ENCODE results near the gene ZFR. TPM values are rescaled to one million over a fixed set of nuclear protein-coding genes. Genes with fewer than 3 reads are reported as not detected.

ZFR gene
- total and polyA plus RNA-seq, 2 experiments from 2014 or later: 59.1 to 93.3 TPM

DNA sequence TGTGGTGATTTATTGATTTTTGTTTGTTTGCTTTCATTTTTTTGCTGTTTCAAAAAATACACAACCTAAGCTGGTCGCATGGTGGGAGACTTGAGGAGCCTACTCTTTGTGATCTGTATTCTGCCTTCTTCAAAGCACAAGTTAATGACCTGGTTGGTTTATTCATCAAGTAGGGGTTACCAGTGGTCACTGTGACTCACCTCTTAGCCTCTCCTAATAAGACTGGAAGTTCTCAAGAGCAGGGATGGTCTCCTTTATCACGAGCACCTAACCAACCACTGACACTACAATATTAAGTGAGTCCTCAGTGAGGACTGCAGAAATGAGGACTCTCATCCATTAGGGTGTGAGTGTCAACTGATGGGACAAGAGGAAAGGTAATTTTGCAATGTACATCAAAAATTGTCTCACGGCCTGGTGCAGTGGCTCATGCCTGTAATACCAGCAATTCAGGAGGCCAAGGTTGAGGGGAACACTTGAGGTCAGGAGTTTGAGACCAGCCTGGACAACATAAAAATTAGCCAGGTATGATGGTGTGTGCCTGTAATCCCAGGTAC lies 118.2 kb downstream of the ZFR start:
- no peaks in the 10 kb centered on the region for H3K36me3 ChIP-seq (replicated peaks; ENCODE audit: insufficient read depth, low read depth)
- no peaks in the 10 kb centered on the region for H3K9me2 ChIP-seq (replicated peaks; ENCODE audit: insufficient read depth)
- H2AFZ ChIP-seq: no peak overlapping the region
- no peaks in the 10 kb centered on the region for H4K20me1 ChIP-seq (ENCODE audit: insufficient read depth, poor library complexity, severe bottlenecking)
- DNase-seq (ENCODE audit: low spot score): no peak
- H3K79me2 ChIP-seq: no peaks in the 10 kb centered on the region
- H3K4me1 ChIP-seq (ENCODE audit: insufficient read depth): no peaks in the 10 kb centered on the region
- TF ChIP-seq, protein P1, sequence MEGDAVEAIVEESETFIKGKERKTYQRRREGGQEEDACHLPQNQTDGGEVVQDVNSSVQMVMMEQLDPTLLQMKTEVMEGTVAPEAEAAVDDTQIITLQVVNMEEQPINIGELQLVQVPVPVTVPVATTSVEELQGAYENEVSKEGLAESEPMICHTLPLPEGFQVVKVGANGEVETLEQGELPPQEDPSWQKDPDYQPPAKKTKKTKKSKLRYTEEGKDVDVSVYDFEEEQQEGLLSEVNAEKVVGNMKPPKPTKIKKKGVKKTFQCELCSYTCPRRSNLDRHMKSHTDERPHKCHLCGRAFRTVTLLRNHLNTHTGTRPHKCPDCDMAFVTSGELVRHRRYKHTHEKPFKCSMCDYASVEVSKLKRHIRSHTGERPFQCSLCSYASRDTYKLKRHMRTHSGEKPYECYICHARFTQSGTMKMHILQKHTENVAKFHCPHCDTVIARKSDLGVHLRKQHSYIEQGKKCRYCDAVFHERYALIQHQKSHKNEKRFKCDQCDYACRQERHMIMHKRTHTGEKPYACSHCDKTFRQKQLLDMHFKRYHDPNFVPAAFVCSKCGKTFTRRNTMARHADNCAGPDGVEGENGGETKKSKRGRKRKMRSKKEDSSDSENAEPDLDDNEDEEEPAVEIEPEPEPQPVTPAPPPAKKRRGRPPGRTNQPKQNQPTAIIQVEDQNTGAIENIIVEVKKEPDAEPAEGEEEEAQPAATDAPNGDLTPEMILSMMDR (IDR thresholded peaks at IDR 0.05; ENCODE audit: poor library complexity): no peak
- TF ChIP-seq EZH2 (IDR thresholded peaks at IDR 0.05; ENCODE audit: borderline replicate concordance): no peak
- TF ChIP-seq EZH2phosphoT487 (IDR thresholded peaks at IDR 0.05; ENCODE audit: low read depth, severe bottlenecking, unreplicated experiment): no peak
- H3K4me2 ChIP-seq: no peak overlapping the region
- no peaks in the 10 kb centered on the region for H3K9me3 ChIP-seq (ENCODE audit: low read depth)
- H3K27ac ChIP-seq: no peak overlapping the region
- 74% methylated on average over 3 of the region's 3 CpGs for WGBS (ENCODE audit: low lambda C conversion rate, missing lambda C conversion rate)
- no peak overlapping the region for H3K4me3 ChIP-seq
- no peaks in the 10 kb centered on the region for H3K27me3 ChIP-seq

DNA sequence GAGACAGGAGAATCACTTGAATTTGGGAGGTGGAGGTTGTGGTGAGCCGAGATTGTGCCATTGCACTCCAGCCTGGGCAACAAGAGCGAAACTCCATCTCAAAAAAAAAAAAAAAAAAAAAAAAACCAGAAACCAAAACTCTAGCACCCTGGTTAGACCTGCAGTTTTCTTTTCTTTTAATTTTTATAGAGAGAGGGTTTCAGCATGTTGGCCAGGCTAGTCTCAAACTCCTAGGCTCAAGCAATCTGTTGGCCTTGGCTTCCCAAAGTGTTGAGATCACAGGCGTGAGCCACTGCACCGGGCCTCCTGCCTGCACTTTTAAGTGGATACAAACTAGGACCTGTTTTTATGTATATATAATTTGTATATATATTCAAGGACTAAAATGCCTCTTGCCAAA lies 118.9 kb downstream of the ZFR start:
- H3K4me3 ChIP-seq: no peak overlapping the region
- WGBS (ENCODE audit: low lambda C conversion rate, missing lambda C conversion rate): 96% methylated on average over 4 of the region's 4 CpGs
- no peak overlapping the region for H3K27ac ChIP-seq
- no peaks in the 10 kb centered on the region for H3K4me1 ChIP-seq (ENCODE audit: insufficient read depth)
- no peak overlapping the region for H3K4me2 ChIP-seq
- DNase-seq (ENCODE audit: low spot score): no peak
- H3K9me2 ChIP-seq (replicated peaks; ENCODE audit: insufficient read depth): no peaks in the 10 kb centered on the region
- no peak for TF ChIP-seq EZH2 (IDR thresholded peaks at IDR 0.05; ENCODE audit: borderline replicate concordance)
- TF ChIP-seq, protein P1 (IDR thresholded peaks at IDR 0.05; ENCODE audit: poor library complexity): no peak
- no peak for TF ChIP-seq EZH2phosphoT487 (IDR thresholded peaks at IDR 0.05; ENCODE audit: low read depth, severe bottlenecking, unreplicated experiment)
- no peaks in the 10 kb centered on the region for H3K79me2 ChIP-seq
- no peaks in the 10 kb centered on the region for H4K20me1 ChIP-seq (ENCODE audit: insufficient read depth, poor library complexity, severe bottlenecking)
- H3K36me3 ChIP-seq (replicated peaks; ENCODE audit: insufficient read depth, low read depth): no peaks in the 10 kb centered on the region
- no peak overlapping the region for H2AFZ ChIP-seq
- H3K27me3 ChIP-seq: no peaks in the 10 kb centered on the region
- H3K9me3 ChIP-seq (ENCODE audit: low read depth): no peaks in the 10 kb centered on the region

DNA sequence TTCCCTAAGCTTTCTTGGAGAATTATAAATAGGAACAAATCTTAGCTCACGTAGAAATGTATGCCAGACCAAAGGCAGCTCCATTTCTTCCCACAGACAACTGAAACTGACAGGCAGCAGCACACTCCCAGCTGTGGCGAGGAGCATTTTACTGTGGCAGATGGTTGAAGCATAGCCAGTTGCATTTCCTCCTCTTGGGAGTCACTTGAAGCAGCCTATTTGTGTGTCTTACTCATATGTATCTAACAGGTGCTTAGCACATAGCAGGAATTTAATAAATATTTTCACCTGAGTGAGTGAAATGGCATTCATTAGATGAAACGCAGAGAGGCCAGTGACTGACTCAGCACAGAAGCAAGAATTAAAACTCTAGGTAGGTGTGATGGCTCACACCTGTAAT lies 119.5 kb downstream of the ZFR start:
- H3K27ac ChIP-seq: no peak overlapping the region
- H4K20me1 ChIP-seq (ENCODE audit: insufficient read depth, poor library complexity, severe bottlenecking): no peaks in the 10 kb centered on the region
- H3K4me1 ChIP-seq (ENCODE audit: insufficient read depth): no peaks in the 10 kb centered on the region
- TF ChIP-seq, protein P1 (IDR thresholded peaks at IDR 0.05; ENCODE audit: poor library complexity): no peak
- TF ChIP-seq EZH2 (IDR thresholded peaks at IDR 0.05; ENCODE audit: borderline replicate concordance) (no peak), EZH2phosphoT487 (IDR thresholded peaks at IDR 0.05; ENCODE audit: low read depth, severe bottlenecking, unreplicated experiment) (no peak)
- no peaks in the 10 kb centered on the region for H3K79me2 ChIP-seq
- H3K4me3 ChIP-seq: no peak overlapping the region
- no peak overlapping the region for H3K4me2 ChIP-seq
- DNase-seq (ENCODE audit: low spot score): no peak
- H2AFZ ChIP-seq: no peak overlapping the region
- WGBS (ENCODE audit: low lambda C conversion rate, missing lambda C conversion rate): 83% methylated on average over 3 of the region's 3 CpGs
- H3K36me3 ChIP-seq (replicated peaks; ENCODE audit: insufficient read depth, low read depth): no peaks in the 10 kb centered on the region
- no peaks in the 10 kb centered on the region for H3K9me3 ChIP-seq (ENCODE audit: low read depth)
- H3K27me3 ChIP-seq: no peaks in the 10 kb centered on the region
- no peaks in the 10 kb centered on the region for H3K9me2 ChIP-seq (replicated peaks; ENCODE audit: insufficient read depth)
